Activated T-cell treated with anti-CD3 and anti-CD28 coated beads for 1 hour (primary cell): ENCODE measurements around the gene UCK2.

Source experiments
- DNase-seq: peaks from one replicate; pipeline ENCODE4 v3.0.0-alpha.2; 2020; ENCODE audit warnings: low read depth

UCK2 gene

GRCh38 chr1:165900576-165901380 is 73.4 kb downstream of the UCK2 start:
- no peak for DNase-seq

GRCh38 chr1:165902565-165902964 is 75.2 kb downstream of the UCK2 start:
- DNase-seq = no peak

GRCh38 chr1:165903672-165904071 is 76.3 kb downstream of the UCK2 start:
- no peak for DNase-seq

GRCh38 chr1:165904948-165905347 is 77.5 kb downstream of the UCK2 start:
- no peak for DNase-seq

GRCh38 chr1:165905853-165906252 is 78.4 kb downstream of the UCK2 start:
- DNase-seq = no peak

- DNase-seq = no peak
Measured at GRCh38 chr1:165907256-165907857, 79.9 kb downstream of the UCK2 start.

GRCh38 chr1:165910764-165911421 is 83.5 kb downstream of the UCK2 start:
- DNase-seq = no peak

- DNase-seq = no peak
Measured at GRCh38 chr1:165911609-165912281, 84.3 kb downstream of the UCK2 start.

- no peak for DNase-seq
Measured at GRCh38 chr1:165912638-165913037, 85.2 kb downstream of the UCK2 start.

- peak; percentile 48 for DNase-seq
Measured at GRCh38 chr1:165914136-165914798, 86.9 kb downstream of the UCK2 start.

GRCh38 chr1:165915480-165915879 is 88.1 kb downstream of the UCK2 start:
- no peak for DNase-seq

GRCh38 chr1:165915932-165916348 is 88.5 kb downstream of the UCK2 start:
- DNase-seq = no peak

GRCh38 chr1:165917166-165917565 is 89.8 kb downstream of the UCK2 start:
- DNase-seq = no peak

GRCh38 chr1:165924117-165924516 is 96.7 kb downstream of the UCK2 start:
- no peak for DNase-seq

GRCh38 chr1:165925498-165926079 is 98.2 kb downstream of the UCK2 start:
- no peak for DNase-seq

- no peak for DNase-seq
Measured at GRCh38 chr1:165927169-165927568, 99.8 kb downstream of the UCK2 start.

- peak; percentile 11 for DNase-seq
Measured at GRCh38 chr1:165928075-165928731, 100.8 kb downstream of the UCK2 start.

- DNase-seq = no peak
Measured at GRCh38 chr1:165930961-165931360, 103.5 kb downstream of the UCK2 start.

GRCh38 chr1:165933446-165934170 is 106.2 kb downstream of the UCK2 start:
- DNase-seq = no peak

GRCh38 chr1:165936542-165936941 is 109.1 kb downstream of the UCK2 start:
- no peak for DNase-seq
